GM21367 (cell line): Measurements from ENCODE around the gene PHF19.

Experiments used
- ATAC-seq: cut with Tn5 transposase; IDR thresholded peaks from one replicate; pipeline ENCODE4 v1.9.1; 2021; ENCODE audit not compliant: unreplicated experiment

The PHF19 gene

GRCh38 chr9:120815075-120815474 is 61.9 kb downstream of the PHF19 start:
- no peak for ATAC-seq

DNA sequence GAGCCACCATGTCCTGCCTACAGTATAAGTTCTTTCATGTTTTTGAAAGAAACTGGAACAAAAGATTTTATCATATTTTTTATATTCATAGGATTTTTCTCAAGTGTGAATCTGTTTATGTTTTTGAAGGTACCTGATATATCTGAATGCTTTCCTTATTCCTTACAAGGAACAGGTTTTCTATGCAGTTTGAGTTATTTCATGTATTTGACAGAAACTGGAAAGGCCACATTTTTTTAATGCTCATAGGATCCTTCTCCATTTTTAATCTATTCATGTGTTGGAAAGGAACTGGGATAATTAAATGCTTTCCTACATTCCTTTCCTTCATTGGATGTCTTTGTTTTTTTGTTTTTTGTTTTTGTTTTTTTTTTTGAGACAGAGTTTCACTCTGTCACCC is 68.1 kb downstream of the PHF19 start:
- ATAC-seq: no peak

GRCh38 chr9:120807607-120808379 is 69.2 kb downstream of the PHF19 start:
- no peak for ATAC-seq
